GM18520 (cell line): ENCODE data around the gene KRT33A.

Source experiments
- ATAC-seq: cut with Tn5 transposase; IDR thresholded peaks from one replicate; pipeline ENCODE4 v1.9.1; 2021; ENCODE audit not compliant: unreplicated experiment

Gene KRT33A

GRCh38 chr17:41331606-41332005 lies 19.0 kb downstream of the KRT33A start:
- no peak for ATAC-seq

DNA sequence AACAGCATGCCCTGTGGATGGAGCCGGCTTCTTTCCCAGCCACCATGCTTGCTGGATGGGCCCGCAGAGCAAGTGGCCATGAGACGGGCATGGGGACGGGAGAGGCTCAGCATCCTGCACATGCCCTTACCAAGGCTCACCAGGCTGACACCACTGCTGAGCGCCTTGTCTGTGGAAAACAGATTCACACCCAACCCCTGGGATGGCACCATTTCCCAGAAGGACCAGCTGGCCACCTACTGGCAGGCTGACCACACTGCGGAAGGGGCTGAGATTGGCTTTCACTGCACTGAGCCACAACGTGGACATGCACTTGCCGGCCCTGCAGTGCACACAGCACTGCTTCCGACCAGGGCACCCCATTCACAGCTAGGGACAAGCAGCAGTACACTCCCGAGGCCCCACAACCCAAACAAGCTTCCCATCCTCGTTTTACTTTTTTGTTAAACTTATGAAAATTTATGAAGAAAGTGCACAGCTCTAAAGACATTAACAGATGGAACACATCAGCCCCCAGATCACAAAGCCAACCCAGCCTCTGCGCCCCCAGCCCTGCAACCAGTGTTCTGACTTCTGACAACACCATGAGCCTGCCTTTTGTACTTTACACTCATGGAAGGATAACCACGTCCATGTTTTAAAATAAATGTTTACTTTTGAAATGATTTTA lies 21.2 kb downstream of the KRT33A start:
- ATAC-seq, result no peak

DNA sequence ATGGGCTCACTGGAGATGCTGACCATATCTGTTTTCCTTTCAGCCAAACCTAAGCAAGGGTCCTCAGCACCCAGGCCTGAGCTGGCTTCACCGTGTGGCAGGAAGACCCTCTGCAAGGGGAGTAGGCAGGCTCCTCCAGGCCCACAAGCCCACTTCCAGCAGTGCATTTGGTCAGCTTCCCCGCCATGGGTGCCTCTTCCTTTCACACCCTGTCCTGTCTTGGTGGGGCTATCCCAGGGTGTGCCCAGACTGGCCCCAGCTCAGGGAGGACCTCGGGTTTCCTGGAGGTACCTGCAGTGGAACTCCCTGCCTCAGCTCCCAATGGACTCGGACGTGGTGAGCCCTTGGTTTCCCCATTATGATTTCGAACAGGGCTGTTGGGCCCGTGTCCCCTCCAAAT lies 22.4 kb downstream of the KRT33A start:
- ATAC-seq, result no peak

GRCh38 chr17:41327411-41328120 lies 23.1 kb downstream of the KRT33A start:
- no peak for ATAC-seq

DNA sequence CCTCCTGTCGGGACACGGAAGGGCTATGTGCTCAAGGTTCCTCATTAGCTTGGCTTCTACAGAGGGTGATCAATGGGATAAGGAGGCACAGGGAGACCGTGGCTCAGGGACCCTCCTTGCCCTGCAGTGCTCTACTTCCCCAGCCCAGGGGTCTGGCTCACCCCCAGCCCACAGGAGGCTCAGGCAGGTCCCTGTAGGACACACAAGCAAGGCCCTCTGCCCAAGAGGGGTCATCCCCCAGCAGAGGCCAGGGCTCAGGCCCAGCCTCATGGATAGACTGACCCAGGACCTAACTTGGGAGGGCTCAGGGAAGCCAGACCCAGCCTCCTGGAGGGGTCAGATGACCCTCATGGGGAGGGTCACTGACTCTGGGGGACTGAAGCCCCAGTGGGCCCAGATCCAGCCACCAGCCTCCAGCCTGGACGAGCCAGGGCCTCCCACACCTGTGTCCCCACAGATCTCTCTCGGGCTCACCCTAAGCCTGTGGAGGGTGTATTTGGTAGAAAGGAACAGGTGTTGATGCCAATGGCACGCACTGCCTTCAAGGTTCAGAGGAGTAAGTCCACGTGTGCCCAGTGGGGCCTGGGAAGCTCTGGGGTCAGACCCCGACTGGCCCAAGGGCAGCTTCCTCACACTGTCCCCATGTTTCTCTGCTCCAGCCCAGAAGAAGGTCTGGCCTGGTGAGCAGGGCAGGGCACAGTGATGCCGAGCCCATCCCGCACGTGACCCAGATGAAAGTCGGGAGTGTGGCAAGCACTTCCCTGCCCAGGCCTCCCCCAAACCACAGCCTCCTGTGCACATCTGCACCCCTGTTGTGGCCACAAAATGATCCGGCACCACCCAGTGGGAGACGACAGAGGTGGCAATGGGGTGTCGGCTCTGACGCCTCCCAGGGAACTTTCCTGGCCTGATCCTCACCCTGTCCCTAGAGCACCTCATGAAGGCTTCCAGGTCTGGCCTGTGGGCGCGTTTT lies 24.2 kb downstream of the KRT33A start:
- ATAC-seq, result no peak

- no peak for ATAC-seq
These were observed 25.0 kb downstream of the KRT33A start for GRCh38 chr17:41325611-41326010.

- ATAC-seq, result no peak
These were observed 25.5 kb downstream of the KRT33A start for GRCh38 chr17:41325126-41325525.

GRCh38 chr17:41324180-41325075 lies 26.2 kb downstream of the KRT33A start:
- no peak for ATAC-seq

- ATAC-seq, result no peak
These were observed 27.4 kb downstream of the KRT33A start for GRCh38 chr17:41322903-41323895.

- ATAC-seq, result no peak
These were observed 28.3 kb downstream of the KRT33A start for GRCh38 chr17:41322094-41322902.

DNA sequence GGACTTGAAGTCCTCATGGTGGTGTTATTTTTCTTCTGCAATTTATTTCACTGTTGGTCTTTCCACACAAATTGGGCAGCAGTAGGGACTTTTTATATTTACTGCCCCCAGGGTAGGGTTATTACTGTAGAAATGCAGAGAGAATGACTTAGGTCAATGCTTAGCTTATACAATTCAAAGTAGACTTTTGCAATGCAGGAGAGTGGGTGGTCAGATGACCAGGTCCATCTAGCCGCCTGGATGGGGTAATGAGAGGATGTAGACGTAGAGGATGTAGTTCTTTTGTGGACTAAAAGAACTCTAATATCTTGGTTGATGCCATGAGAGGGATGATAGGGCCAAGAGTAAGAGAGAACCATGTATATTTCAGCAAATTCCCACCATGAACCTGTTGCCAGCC lies 32.4 kb downstream of the KRT33A start:
- no peak for ATAC-seq

GRCh38 chr17:41315814-41316445 lies 34.7 kb downstream of the KRT33A start:
- no peak for ATAC-seq

GRCh38 chr17:41315204-41315794 lies 35.3 kb downstream of the KRT33A start, which contains the start of gene KRTAP17-1:
KRTAP17-1 (minus strand) TSS chr17:41315710; CDS start chr17:41315650, 60 bp downstream.
- ATAC-seq, result no peak

GRCh38 chr17:41311111-41311510 lies 39.5 kb downstream of the KRT33A start:
- no peak for ATAC-seq

DNA sequence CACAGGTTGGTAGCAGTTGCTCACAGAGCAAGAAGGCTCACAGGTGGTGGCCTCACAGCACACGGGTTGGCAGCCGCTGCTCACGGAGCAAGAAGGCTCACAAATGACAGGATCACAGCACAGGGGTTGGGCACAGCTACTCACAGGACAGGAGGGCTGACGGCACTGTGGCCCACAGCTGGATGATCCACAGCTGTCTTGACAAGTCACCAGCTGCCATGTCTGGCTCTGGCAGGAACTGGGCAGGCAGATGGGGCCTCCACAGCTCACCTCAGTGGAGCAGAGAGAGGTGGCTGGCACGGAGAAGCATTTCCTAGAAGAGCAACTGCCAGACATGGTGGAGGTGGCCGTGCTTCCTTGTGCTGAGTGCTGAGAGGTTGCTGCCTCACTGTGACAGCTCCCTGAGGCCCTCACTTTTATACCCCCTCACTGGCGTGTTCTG lies 41.7 kb downstream of the KRT33A start, which contains the start of gene KRTAP16-1:
Gene KRTAP16-1 (minus strand): TSS at position 392 of the 442 bp plus-strand sequence. CDS start 56 bp downstream, at position 336.
- ATAC-seq, result no peak

DNA sequence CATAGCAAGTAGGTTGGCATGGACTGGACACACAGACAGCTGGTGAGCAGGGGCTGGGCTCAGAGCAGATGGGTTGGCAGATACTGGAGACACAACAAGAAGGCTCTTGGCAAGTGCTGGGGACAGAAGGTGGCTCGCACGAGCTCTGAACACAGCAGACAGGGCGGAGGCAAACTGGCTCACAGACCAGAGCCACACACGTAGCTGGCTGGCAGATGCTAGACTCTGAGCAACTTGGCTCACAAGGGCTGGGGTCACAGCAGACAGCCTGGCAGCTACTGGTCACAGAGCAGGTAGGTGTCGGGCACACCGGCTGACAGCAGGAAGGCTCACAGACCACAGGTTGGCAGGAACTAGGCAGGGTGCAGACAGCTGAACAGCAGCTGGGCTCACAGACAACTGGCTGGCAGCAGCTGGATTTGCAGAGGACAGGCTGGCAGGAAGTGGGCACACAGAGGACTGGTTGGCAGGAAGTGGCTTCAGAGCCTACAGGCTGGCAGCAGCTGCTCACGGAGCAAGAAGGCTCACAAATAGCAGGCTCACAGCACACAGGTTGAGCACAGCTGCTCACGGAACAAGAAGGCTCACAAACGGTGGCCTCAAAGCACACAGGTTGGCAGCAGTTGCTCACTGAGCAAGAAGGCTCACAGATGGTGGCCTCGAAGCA lies 42.2 kb downstream of the KRT33A start:
- no peak for ATAC-seq

DNA sequence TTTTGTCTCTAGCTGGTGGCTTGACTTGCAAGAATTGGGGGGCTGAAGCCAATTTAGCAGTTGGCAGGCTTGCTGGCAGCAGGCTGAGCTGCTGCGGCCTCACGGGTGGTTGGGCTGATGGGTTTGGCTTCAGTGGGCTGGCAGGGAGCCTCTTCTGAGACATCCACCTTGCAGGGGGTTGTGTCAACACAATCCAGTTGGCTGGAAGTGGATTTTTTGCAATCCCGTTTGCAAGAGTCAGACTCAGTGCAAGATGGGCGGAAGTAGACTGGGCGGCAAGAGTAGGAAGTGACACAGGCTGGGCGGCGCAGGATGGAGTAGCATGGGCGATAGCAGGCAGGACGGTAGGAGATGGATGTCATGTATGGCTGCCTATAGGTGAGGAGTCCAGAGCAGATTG lies 43.0 kb downstream of the KRT33A start:
- ATAC-seq, result no peak
